NCI-H460 (cell line): Measurements from ENCODE around the gene NGFR. TPM values are rescaled to one million over a fixed set of nuclear protein-coding genes. Genes with fewer than 3 reads are reported as not detected.
A peak's percentile ranks its signal among the peaks of the same experiment; 100 is the strongest.

Experiments
- DNase-seq: peaks from one replicate; pipeline ENCODE4 v3.0.0-alpha.2; 2016; ENCODE audit warnings: low read depth; ENCODE audit errors: extremely low read depth
- small RNA-seq, 2 experiments: library from RNA; depleted of rRNA; stranded (forward); fragments of <200 nt; gene quantifications; one replicate each; pipeline ENCODE3, GENCODE V24; 2014
- total RNA-seq: library from RNA; depleted of rRNA; stranded (reverse); fragments of >200 nt; shearing (Covaris generic); gene quantifications from 2 replicates; pipeline ENCODE4 v1.2.3, GENCODE V29; 2014; rRNA removed

Gene NGFR
- total RNA-seq, 1 experiment from 2014 or later, result 0.07 TPM

- DNase-seq, result peak; percentile 61
Observed at GRCh38 chr17:49556223-49556943, 61.3 kb downstream of the NGFR start.

GRCh38 chr17:49557312-49558024 is 62.4 kb downstream of the NGFR start:
- DNase-seq, result peak; percentile 54

Small RNA genes lying within 50 kb of the gene (small RNA-seq; reads per million reads assigned to genes)
- gene MIR6165, result 0 reads per million in 2 experiments

Other genes with a start within 250 kb of the NGFR start
- gene ZNF652, start 133.0 kb upstream of the NGFR start, total RNA-seq, result 22.8 and 24.5 TPM in 2 replicates
- 136 and 142 TPM in 2 replicates for gene PHB1, start 80.4 kb upstream of the NGFR start, total RNA-seq
- 0.40 TPM in 1 of 2 replicates, not detected in the other for gene NXPH3, start 80.6 kb downstream of the NGFR start, total RNA-seq
- gene SPOP, start 182.8 kb downstream of the NGFR start, total RNA-seq, result 46.5 and 51.0 TPM in 2 replicates
- gene SLC35B1, start 212.7 kb downstream of the NGFR start, total RNA-seq, result 107 and 117 TPM in 2 replicates